DMS114 treated with DMSO at 0.1 percent for 48 hours (cell line): ENCODE measurements around the gene ZNF536.

Experiments used
- DNase-seq: peaks from one replicate; lab custom pipeline; 2025; ENCODE audit not compliant: unreplicated experiment; lab: John Stamatoyannopoulos, UW

The ZNF536 gene

DNA sequence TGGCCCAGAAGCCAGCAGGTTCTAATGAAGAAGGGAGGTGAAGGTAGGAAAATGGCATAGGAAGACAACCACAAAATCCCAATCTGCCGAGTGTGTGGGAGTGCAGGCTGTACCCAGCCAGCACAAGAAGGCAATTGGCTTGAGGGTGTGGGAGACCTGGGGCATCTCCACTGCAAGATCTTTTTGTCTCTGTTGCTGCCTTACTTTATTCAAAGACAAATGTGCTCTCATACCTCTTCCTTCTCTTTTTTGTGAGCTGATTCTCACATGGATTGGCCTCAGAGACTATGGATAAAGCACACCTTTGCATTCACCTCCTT lies 183.6 kb downstream of the ZNF536 start:
- no peak for DNase-seq

DNA sequence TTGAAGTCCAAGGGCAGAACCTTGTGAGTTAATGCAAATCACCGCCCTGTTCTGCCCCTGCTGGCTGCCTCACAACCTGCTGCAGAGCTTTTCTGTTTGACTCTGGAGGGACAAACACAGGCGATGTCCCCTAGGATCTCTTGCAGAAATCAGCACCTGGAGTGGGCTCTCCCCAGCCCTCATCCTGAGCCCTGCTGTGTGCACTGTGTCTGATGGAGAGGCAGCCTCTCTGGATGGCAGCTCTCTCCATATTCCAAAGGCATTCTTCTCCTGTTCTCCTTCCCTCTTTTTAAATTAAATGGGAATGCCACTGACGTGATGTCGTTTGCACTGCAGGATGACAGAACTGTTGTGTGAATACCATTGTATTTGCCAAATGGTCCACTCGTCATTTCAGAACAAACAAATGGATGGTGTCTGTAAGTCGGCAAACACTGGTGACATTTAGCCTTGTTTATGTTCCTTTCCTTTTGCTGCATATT lies 184.1 kb downstream of the ZNF536 start:
- DNase-seq = no peak

DNA sequence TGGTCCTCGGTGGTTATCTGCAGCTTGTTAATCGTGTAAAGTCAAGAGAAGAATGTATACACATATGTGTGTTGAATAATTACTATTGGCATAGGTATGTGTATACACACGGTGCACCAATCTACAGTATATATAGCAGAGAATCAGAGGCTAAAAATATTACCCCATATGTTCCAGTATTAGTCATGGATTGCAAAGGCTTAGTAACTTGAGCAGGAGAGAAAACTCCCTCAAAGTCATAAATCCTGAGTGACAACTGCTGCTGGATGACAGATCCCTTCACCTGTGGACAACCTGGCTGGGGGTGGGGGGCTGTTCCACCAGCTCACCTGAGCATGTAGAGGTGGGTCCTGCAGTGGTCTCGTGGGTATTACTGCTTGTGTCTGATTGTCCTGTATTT lies 185.0 kb downstream of the ZNF536 start:
- no peak for DNase-seq

DNA sequence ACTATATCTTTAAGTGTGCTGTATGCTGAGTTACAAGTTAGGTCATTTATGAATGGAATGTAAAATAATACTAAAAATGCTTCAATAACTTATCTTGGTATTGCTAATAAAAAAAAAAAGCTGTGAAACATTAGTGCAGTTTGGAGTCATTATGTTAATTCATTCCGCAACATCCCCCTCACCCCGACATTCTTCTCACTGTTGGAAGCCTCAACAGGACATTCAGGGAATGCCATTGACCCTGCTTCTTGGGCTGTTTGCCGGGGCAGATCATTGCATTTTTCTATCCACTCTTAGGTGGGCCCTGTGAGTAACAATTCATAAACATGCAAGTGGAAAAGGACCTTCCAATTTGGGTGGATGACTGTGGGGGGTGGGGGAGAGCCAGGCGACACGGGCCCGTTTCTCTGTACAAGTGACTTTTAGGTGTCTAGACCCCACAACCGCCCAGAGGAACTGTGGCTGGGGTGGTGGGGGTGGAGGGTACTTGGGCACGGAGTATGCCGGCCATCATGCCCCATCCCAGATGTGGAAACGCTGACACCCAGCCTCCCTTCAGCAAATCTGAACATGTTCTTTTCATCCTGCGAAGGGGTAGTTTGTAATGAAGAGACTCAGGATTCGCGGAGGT lies 185.9 kb downstream of the ZNF536 start:
- DNase-seq = no peak

DNA sequence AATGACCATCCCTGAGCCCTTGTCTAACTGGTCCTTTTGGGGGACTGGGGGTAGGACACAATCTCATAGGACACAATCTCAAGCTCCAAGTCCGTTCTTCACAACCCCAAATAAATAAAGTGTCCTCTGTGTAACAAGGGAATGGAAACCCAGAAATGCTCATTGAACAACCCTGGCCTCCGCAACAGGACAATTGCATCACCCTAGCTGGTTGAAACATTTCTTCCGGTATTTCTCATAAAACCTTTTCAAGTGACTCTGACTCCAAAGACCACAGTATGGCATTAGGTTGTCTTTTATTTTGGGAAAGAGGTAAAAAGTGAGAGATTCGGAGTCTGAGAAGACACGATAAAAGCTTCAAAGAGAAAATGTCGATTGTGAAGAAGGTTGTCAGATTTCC lies 186.6 kb downstream of the ZNF536 start:
- DNase-seq = no peak

DNA sequence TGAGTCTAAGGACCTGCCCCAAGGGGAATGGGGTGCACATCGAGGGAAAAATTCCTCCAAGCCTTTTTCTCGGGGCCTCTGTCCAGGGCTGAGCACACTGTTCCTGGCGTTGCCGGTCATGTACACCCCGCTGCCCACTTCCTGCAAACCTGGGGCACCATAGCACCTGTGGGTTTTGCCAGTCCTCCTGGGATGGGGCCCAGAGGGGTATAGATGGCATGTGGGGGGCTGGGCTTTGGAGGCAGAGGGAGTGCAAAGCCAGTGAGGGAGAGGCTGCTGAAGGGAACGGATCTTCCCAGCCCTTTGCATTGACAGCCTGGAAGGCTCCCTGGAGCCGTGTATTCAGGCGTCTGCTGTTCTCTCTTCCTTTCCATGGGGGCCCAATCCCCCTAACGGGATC lies 187.3 kb downstream of the ZNF536 start:
- no peak for DNase-seq

DNA sequence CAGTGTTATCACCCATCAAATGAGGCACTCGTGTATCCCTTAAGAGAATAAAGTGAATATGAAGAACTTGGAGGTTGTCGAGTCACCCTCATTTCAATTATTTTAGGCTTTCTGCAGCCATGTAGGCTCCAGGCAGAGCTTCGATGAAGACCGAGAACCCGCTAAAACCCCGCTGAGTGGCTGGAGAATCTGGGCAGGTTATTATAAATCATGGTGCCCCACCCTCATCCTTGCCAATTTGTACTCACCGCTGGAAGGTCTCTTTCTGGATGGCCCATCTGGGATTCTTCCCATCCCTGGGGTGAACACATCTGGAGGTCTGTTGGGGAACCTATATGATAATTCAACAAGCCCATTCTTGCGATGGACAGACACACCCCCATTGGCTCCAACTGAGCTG lies 190.8 kb downstream of the ZNF536 start:
- DNase-seq = no peak

DNA sequence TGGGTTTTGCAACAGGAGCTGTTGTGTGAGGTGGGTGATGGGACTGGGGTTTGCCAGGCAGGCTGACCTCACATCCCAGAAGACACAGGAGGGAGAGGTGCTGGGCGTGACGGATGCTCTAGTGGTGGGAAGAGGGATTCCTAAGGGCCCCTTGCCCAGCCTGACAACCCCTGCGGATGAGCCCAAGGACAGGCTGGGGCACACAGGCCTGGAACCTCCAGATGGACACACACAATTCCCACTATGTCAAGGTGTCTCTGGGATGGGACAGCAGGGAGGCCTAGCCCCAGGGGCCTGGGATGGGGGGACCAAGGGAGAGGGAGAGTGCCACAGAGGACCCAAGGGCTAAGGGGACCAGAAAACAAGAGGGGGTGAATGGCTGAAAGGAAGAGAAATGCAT lies 191.5 kb downstream of the ZNF536 start:
- no peak for DNase-seq

DNA sequence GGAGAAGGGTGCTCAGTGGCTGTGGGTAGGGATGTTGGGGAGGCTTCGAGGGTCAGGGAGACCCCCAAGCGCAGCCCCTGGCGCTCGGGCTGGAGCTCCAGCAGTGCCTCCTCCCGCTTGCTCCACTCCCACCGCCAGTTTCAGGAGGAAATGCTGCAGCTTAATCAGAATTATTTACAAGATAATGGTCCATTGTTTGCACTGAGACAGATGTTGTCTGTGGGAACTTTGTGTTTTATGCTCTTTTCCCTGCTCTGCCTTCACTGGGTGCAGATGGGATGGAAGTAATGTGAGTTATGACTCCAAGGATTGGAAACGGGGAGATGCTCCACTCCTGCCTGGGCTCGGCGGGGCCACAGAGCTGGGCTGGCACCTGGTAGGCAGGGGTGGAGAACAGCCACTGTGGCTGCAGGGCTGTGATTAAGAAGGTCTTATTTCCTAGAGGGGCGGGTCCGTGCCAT lies 192.4 kb downstream of the ZNF536 start:
- no peak for DNase-seq

DNA sequence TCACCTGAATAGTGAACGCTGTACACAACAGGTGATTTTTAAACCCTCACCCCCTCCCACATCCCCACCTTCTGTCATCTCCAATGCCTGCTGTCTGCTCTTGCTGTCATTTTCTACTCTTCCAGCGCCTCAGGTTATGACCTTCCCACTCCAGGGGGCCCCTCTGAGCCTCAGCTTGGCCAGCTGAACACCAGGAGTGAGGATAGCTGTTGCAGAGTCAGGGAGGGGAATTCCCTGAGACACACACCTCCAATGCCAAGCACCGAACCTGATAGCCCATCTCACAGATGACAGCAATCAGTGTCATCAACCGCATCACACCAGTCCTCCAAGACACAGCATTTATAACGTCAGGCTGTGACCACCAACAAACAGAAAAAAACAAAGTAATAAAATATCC lies 193.5 kb downstream of the ZNF536 start:
- DNase-seq = no peak

DNA sequence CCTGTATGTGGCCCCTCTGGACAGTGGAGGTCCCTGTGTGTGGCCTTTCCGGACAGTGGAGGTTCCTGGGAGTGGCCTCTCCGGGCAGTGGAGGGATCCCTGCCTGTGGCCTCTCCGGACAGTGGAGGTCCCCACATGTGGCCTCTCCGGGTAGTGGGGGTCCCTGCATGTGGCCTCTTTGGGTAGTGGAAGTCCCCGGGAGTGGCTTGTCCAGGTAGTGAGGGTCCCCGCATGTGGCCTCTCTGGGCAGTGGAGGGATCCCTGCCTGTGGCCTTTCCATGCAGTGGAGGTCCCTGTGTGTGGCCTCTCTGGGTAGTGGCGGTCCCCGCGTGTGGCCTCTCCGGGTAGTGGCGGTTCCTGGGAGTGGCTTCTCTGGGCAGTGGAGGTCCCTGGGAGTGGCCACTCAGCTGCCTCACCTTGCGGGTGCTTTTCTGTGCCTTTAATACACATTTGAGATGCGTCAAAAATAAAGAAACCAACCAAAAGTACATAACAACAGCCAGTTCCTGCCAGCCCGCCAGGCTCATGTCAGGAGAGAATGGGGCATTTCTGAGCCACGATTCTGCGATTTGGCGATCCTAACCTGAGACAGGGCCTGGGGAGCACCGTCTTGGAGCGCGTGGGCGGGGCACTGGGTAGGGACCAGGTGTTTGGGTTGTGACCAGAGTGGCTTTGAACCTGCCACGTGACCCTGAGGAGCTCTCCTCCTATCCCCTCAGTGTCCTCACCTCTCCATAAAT lies 194.7 kb downstream of the ZNF536 start:
- DNase-seq = no peak

DNA sequence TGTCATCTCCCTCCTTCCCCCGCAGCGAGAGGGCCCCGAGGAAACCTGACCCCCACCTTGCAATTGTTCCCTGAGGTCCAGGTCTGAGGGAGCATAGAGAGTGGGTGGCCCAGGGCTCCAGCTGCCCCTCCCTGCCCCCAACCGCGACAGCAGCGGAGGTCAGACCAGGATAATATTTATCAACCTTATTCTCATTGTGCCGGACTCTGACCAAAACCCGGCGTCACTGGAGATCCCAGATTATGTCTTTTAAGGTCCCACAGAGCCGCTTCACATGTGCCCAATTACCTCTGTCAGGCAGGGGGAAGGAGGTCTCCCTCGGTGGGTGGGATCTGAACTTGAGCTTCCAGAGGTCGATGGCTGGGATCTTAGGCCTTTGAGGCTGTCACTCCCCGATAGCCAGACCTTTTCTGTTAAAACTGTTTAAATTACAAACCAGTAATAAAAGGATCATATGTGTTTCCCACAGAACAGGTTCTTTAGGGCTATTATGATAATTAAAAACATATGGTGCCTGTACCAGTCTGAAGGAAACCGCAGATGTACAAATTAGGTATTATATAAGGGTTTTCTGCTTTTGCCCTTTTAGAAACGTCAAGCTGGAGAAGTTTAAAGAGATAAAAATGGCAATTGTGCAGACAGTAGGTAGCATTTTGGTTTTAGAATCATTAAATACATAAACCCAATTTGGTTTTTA lies 195.5 kb downstream of the ZNF536 start:
- no peak for DNase-seq

DNA sequence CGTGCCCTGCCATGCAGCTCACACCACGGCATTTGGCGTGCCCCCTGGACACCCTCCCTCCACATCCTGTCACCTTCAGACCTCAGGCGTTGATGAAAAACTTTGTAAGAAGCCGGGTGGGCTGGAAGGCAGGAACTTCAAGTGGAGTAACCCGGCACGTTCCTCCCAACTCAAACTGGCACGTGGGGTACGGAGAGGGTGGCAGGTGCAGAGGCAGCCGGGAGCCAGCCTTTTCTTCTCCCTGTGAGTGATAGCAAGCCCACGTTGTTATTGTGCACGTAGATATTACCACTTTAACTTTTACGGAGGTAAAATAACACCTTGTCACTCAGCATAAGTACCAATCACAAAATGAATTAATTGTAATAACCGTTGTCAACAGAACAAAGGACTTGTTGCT lies 198.0 kb downstream of the ZNF536 start:
- no peak for DNase-seq

DNA sequence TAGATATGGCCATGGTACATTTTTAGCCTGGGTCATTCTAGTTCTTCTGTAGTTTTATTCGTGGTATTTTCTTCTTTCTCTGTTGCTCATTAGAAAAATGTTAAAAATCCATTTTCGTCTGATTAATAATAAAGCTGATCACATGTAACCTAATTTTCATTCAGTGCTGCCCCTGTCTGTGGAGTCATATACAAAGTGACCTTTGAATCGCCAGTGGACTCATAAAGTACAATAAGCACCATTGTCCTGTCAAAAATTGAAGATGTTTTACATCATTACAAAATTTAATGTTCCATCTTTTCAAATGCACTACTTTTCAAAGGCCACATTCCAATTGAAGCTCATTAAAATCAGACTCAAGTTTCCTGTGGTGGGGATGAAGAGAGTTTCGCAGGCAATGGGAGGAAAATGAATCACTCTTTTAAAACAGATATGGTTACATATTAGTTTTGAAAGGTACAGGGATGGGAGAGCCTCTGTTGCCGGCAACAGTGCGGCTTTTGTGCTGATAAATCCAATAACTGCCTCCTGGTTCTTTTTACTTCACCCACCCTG lies 205.4 kb downstream of the ZNF536 start:
- no peak for DNase-seq

DNA sequence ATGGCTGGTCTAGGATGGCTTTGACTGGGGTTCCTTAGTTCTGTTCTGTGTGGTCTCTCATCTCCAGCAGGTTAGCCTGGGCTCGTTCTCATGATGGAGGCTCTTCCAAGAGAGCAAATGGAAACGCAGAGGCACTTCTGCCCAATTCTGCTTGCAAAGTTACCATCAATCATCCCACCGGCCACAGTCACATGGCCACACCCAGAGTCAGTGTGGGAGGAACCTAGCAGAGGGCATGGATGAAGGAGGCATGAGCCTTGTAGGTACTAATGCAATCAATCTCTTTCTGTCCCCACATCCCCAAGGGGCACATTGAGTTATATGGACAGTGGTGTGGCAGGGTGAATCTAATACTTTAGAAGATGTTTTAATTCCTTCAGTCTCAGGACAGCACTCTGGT lies 207.2 kb downstream of the ZNF536 start:
- no peak for DNase-seq

DNA sequence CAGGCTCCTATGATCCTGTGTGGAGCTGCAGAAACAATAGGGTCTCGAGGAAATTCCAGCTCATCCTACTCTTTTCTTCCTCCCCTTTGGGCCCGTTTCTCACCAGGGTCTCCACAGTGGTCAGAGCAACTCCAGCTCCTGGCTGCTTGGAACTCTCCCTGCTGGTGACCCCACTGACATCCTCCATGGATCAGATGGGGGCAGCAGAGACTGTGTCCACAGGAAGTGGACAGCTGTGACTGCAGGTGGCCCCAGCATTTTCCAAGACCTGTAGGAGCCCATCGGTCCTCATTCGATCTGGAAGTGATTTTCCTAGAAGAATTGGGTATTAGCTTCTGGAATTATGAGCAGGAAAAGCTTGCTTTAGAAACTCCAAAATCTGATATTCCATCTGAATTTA lies 208.5 kb downstream of the ZNF536 start:
- DNase-seq = no peak

DNA sequence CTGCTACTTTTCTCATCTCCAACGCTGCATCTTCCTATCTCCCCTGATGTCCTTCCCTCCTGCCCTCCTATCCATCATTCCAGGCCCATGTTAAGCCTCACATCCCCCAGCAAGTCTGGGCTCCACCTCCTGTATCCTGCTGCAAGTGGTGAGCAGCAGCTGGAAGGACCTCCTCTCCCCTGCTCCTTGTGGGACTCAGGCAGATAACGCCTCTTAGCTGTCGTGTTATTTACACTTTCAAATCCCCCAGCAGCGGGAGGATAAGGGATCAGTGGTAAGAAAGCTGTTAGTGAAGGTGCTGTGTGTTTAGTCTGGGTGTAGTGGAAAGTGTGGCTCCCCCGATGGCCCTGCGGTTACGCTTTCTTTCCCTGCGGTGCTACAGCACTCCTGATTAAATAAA lies 211.9 kb downstream of the ZNF536 start:
- DNase-seq = no peak

DNA sequence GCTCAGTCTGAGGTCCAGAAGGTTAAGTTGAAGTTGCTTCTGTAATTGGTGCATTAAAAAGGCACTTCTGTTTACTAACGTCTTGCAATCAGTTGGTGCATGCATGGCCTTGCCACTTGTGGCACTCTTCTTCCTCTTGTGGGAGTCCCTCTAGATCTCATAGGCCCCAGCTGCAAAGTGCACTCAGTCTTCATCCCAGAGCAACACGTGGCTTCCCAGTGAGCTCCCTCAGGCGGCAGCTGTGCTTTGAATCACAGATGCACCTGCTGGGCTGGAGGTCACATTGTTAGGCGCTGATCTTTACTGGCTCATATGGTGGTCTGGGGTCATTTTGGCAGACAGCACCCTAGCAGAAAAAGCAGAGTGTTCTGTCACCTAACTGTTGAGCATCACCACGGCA lies 215.7 kb downstream of the ZNF536 start:
- no peak for DNase-seq

DNA sequence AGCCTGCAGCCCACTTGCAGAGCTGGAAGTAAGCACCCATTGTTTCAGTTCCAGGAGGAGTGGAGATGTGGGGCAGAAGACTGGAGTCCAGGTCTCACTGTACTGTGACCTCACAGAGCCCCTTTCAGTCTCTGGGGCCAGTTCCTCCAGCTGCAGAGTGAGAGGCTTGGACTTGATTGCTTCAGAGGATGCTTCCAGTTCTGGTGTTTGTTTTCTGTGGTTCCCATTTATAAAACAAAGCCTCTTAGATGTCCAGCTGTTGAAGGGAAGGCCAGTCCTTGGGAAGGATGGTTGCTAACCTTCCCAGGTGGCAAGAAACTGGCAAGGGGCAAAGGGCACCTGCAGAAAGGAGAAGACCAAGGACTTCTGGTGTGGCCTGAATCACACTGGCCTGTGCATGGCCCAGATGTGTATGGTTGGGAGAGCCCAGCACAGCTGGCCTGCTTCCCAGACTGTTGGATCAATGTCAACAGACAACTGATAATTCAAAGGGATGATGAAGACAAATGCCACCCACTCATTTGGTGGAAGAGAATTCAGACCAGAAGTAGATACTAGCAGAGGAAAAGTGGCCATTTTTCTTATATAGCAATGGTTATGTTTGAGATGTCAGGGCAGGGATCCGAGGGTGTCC lies 218.5 kb downstream of the ZNF536 start:
- no peak for DNase-seq

DNA sequence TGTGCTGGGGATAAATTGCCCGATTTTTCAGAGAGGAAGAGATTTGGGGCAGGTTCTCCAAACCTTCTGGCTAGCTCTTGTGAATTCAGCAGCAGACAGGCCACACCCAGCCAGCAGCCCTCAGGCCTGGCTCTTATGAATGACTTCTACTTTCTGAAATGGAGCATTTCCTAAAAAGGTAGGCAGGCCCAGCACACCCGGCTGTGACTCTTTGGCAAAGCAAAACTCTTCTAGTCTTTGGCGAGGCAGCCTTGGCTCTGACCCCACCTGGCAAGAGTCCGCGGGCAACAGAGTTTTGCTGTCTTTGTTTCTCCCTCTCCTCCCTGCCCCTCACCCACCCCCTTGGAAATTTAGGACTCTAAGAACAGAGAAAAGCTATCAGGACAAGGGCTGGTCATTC lies 221.2 kb downstream of the ZNF536 start:
- DNase-seq = no peak

DNA sequence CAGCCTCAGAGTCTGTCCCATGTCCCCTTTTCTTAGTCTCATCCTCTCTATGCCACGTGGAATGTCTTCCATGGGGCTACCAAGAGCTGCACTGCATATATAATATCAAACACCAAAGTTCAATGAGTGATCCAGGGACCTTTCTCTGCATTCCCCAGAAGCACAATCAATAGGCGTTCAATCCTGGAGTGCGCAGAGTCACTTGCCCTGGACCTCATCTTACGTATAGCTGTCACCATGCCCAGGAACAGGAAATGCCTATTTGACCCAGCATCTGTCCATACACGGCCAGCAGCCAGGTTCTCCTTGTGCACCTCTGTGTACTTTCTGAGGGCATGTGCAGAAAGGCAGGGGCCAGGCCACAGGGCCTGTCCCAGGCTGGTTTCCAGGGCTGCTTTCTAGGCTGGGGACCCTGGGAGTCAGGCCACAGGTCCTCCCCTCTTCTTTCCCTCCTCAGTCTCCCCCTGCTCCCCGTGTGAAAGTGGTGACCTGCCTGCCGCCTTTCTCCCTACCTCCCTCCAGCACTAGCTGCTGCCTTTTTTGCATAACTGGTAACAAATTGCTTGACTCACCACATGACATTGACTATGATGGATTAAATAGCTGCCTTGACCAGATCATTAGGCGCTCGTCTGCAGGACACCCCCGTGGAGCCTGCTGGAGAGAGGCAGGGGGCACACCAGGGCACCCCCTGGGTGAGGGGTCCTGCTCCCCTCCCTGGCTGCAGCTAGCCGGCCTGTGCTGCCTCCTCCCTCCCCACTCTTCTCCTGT lies 222.0 kb downstream of the ZNF536 start:
- DNase-seq = no peak
